Endothelial cell of umbilical vein (primary cell): ENCODE results near the gene NSD2. TPM values are rescaled to one million over a fixed set of nuclear protein-coding genes. Genes with fewer than 3 reads are reported as not detected.
A peak's percentile ranks its signal among the peaks of the same experiment; 100 is the strongest.

Experiments used
- BruUV-seq: library from RNA; stranded (reverse); fragments of 400-500 nt; replicated peaks from 2 replicates; lab custom pipeline; 2021; lab: Mats Ljungman, UMichigan
- CTCF ChIA-PET: fragments of 300-600, 350-600 bp; sonication (Branson Sonifier 250); formaldehyde crosslinking; loops from one replicate; lab custom pipeline; 2021; ENCODE audit warnings: antibody characterized with exemption, inconsistent platforms; lab: Charles Lee
- POLR2A ChIA-PET: fragments of 300-600, 350-600 bp; sonication (Branson Sonifier 250); formaldehyde crosslinking; loops from one replicate; lab custom pipeline; 2021; ENCODE audit warnings: antibody characterized with exemption, inconsistent platforms; lab: Charles Lee
- DNase-seq: peaks from one replicate; pipeline ENCODE4 v3.0.0-alpha.2; 2011; ENCODE audit warnings: low read depth, low spot score
- FAIRE-seq: peaks from 2 replicates; lab custom pipeline; 2011; peaks lifted over from hg19 to GRCh38; lab: Jason Lieb, UNC
- H2AFZ ChIP-seq: 2 replicates; pipeline ENCODE4 v1.6.0; 2012; ENCODE audit warnings: low read depth, low read length, control low read depth, inconsistent platforms
- H3K27ac ChIP-seq: 2 replicates; pipeline ENCODE4 v1.5.1; 2011; ENCODE audit warnings: low read depth, mild to moderate bottlenecking, control low read depth, low read length, moderate library complexity; ENCODE audit not compliant: insufficient read depth
- H3K27me3 ChIP-seq, 2 experiments: 2 replicates each; pipeline versions ENCODE4 v1.6.0 to v1.6.1; 2011; ENCODE audit warnings: low read length in 2 of 2, mixed read lengths in 1 of 2; ENCODE audit not compliant: control insufficient read depth in 2 of 2, insufficient read depth in 2 of 2
- H3K36me3 ChIP-seq, 2 experiments: 2 replicates in 1 of 2; 3 replicates in 1 of 2; pipeline ENCODE4 v1.5.1; 2011; ENCODE audit warnings: low read length in 2 of 2, mild to moderate bottlenecking in 1 of 2, moderate library complexity in 1 of 2; ENCODE audit not compliant: control insufficient read depth in 2 of 2, insufficient read depth in 2 of 2; ENCODE audit errors: extremely low read depth in 1 of 2
- H3K4me1 ChIP-seq: 3 replicates; pipeline ENCODE4 v1.5.1; 2011; ENCODE audit warnings: mild to moderate bottlenecking, low read length; ENCODE audit not compliant: control insufficient read depth, insufficient read depth; ENCODE audit errors: extremely low read depth
- H3K4me2 ChIP-seq: 2 replicates; pipeline ENCODE4 v1.6.1; 2011; ENCODE audit warnings: low read length, control low read depth, mixed read lengths; ENCODE audit not compliant: insufficient read depth
- H3K4me3 ChIP-seq, 3 experiments: fragments of 200-600 bp in 1 of 3; sonication (generic), shearing (Covaris generic) in 1 of 3; replicated peaks in 1 of 3; 2 replicates each; pipeline ENCODE4 v1.5.1; 2011 to 2016; ENCODE audit warnings: control low read depth in 3 of 3, low read length in 3 of 3, mild to moderate bottlenecking in 2 of 3, inconsistent platforms in 1 of 3, low read depth in 1 of 3, moderate library complexity in 1 of 3; ENCODE audit not compliant: insufficient read depth in 1 of 3
- H3K79me2 ChIP-seq: 2 replicates; pipeline ENCODE4 v1.6.0; 2012; ENCODE audit warnings: low read length, inconsistent platforms; ENCODE audit not compliant: control insufficient read depth, insufficient read depth
- H3K9ac ChIP-seq: replicated peaks from 2 replicates; pipeline ENCODE3; 2011; ENCODE audit warnings: low read length, control low read depth; ENCODE audit not compliant: insufficient read depth; ENCODE audit errors: extremely low read depth
- H3K9me1 ChIP-seq: replicated peaks from 3 replicates; pipeline ENCODE4 v1.6.0; 2011; ENCODE audit warnings: mild to moderate bottlenecking, low read length; ENCODE audit not compliant: control insufficient read depth, insufficient read depth; ENCODE audit errors: extremely low read depth
- H3K9me3 ChIP-seq: replicated peaks from 2 replicates; pipeline ENCODE4 v1.5.1; 2012; ENCODE audit warnings: low read length, inconsistent platforms; ENCODE audit not compliant: control insufficient read depth, insufficient read depth
- H4K20me1 ChIP-seq: replicated peaks from 2 replicates; pipeline ENCODE3; 2011; ENCODE audit warnings: mild to moderate bottlenecking, low read length; ENCODE audit not compliant: control insufficient read depth, insufficient read depth; ENCODE audit errors: extremely low read depth
- CTCF ChIP-seq, 2 donors: IDR thresholded peaks; 1 replicate in 1 of 2; 2 replicates in 1 of 2; pipeline ENCODE4 v1.5.1; 2011; ENCODE audit warnings: low read length in 2 of 2, mild to moderate bottlenecking in 2 of 2, moderate library complexity in 2 of 2, control low read depth in 1 of 2, inconsistent platforms in 1 of 2, low read depth in 1 of 2; ENCODE audit not compliant: insufficient read depth in 1 of 2; ENCODE audit errors: extremely low read depth in 1 of 2
- EZH2 ChIP-seq: IDR thresholded peaks from 2 replicates; pipeline ENCODE4 v1.6.1; 2012; ENCODE audit warnings: borderline replicate concordance, low read depth, mild to moderate bottlenecking, moderate library complexity, low read length, inconsistent platforms; ENCODE audit not compliant: severe bottlenecking
- FOS ChIP-seq: IDR thresholded peaks from 2 replicates; pipeline ENCODE4 v1.6.1; 2011; ENCODE audit warnings: mild to moderate bottlenecking, low read length, moderate library complexity, borderline replicate concordance; ENCODE audit not compliant: insufficient read depth
- GATA2 ChIP-seq: IDR thresholded peaks from 2 replicates; pipeline ENCODE4 v1.7.0; 2011; ENCODE audit warnings: low read depth, mild to moderate bottlenecking, moderate library complexity, mixed read lengths, low read length; ENCODE audit not compliant: insufficient read length, insufficient read depth
- JUN ChIP-seq: IDR thresholded peaks from 2 replicates; pipeline ENCODE4 v1.6.1; 2011; ENCODE audit warnings: borderline replicate concordance, low read depth; ENCODE audit not compliant: insufficient read length, insufficient read depth
- MAX ChIP-seq: IDR thresholded peaks from 2 replicates; pipeline ENCODE4 v1.6.1; 2011; ENCODE audit not compliant: insufficient read depth, insufficient read length
- MYC ChIP-seq: IDR thresholded peaks from one replicate; pipeline ENCODE4 v1.6.1; 2011; ENCODE audit warnings: mild to moderate bottlenecking, low read depth, low read length
- POLR2A ChIP-seq: IDR thresholded peaks from 2 replicates; pipeline ENCODE4 v1.6.1; 2012; ENCODE audit warnings: low read depth, mild to moderate bottlenecking, control low read depth, low read length
- POLR2AphosphoS5 ChIP-seq: IDR thresholded peaks from 2 replicates; pipeline ENCODE4 v1.6.1; 2012; ENCODE audit warnings: low read depth, mild to moderate bottlenecking, control low read depth, low read length, moderate library complexity; ENCODE audit not compliant: insufficient read depth
- dilution Hi-C: fragments of 300-500 bp; cut with MboI; formaldehyde crosslinking; loops from one replicate; pipeline ENCODE4 v1.15.0; 2019; ENCODE audit warnings: low sequenced_read_pairs; ENCODE audit not compliant: extremely low pct_ligation_motif_present
- intact Hi-C: fragments of 100-400 bp; cut with micrococcal nuclease; formaldehyde crosslinking; loops from one replicate; pipeline ENCODE4 v1.10.0; 2022
- polyA plus RNA-seq, 4 experiments: library from polyadenylated mRNA; depleted of rRNA in 3 of 4; stranded (reverse) in 3 of 4; unstranded in 1 of 4; fragments of >200 nt; gene quantifications; 2 replicates each; pipeline versions ENCODE4 v1.2.1 to v1.2.3, GENCODE V29; 2011 to 2012; ENCODE audit warnings: missing spikeins in 1 of 4
- total RNA-seq: library from RNA; stranded (reverse); gene quantifications from 2 replicates; pipeline ENCODE4 v1.2.3, GENCODE V29; 2021

The NSD2 gene
- total and polyA plus RNA-seq, 2 donors (not counting 3 experiments of a cell fraction or from before 2014, with no cell fraction given) = 31.3 to 171 TPM

- FAIRE-seq = no peak
- Histone ChIP-seq H3K9me1 (no peaks in the 10 kb centered on the region), H3K36me3 (peaks cover 16 to 58% of the 10 kb centered on the region in 2 experiments), H3K9ac (no peak overlapping the region), H3K4me3 (no peak overlapping the region), H4K20me1 (no peaks in the 10 kb centered on the region), H3K9me3 (no peaks in the 10 kb centered on the region), H3K27ac (no peak overlapping the region), H3K79me2 (no peaks in the 10 kb centered on the region), H2AFZ (no peak overlapping the region), H3K27me3 (no peaks in the 10 kb centered on the region), H3K4me2 (no peak overlapping the region), H3K4me1 (no peaks in the 10 kb centered on the region)
- dilution Hi-C loops (no loop called here), intact Hi-C loops (no loop called here)
- BruUV-seq = TSS peak; percentile 65
- DNase-seq = no peak
- TF ChIP-seq GATA2 (no peak), MAX (no peak), POLR2AphosphoS5 (no peak), JUN (no peak), CTCF (IDR thresholded peaks at IDR 0.05; ENCODE audit: extremely low read depth in 1 of 2, insufficient read depth in 1 of 2, low read depth in 1 of 2, low read length in 2 of 2) (no peak), POLR2A (no peak), EZH2 (no peak), MYC (no peak), FOS (no peak)
- POLR2A ChIA-PET = no interaction called here
- CTCF ChIA-PET = no interaction called here
These were observed 112.1 kb downstream of the NSD2 start for GRCh38 chr4:1983053-1983845.
